IMR-90 (cell line): ENCODE results near the gene LRRC72. TPM values are rescaled to one million over a fixed set of nuclear protein-coding genes. Genes with fewer than 3 reads are reported as not detected.

Experiments
- ATAC-seq: fragments of 200-7000 bp; cut with Tn5 transposase; 2 replicates; pipeline ENCODE4 v1.9.1; 2020; ENCODE audit warnings: low read depth, mild to moderate bottlenecking, moderate library complexity
- BruUV-seq: library from RNA; stranded (reverse); fragments of 400-500 nt; replicated peaks from 2 replicates; lab custom pipeline; 2021; lab: Mats Ljungman, UMichigan
- CTCF ChIA-PET: fragments of 300-600 bp; formaldehyde crosslinking; extraction: SDS; loops from one replicate; lab custom pipeline; 2021; ENCODE audit warnings: antibody characterized with exemption; lab: Yijun Ruan, JAX
- POLR2A ChIA-PET: fragments of 300-600 bp; sonication (Branson Sonifier 250); formaldehyde crosslinking; loops from one replicate; lab custom pipeline; 2022; ENCODE audit warnings: antibody characterized with exemption; ENCODE audit not compliant: unreplicated experiment; lab: Charles Lee
- DNase-seq: peaks from one replicate; pipeline ENCODE4 v3.0.0; 2013
- H2AFZ ChIP-seq: replicated peaks from 2 replicates; pipeline ENCODE3; 2013; ENCODE audit warnings: low read length, mild to moderate bottlenecking; ENCODE audit not compliant: poor library complexity
- H2AK5ac ChIP-seq: 2 replicates; pipeline ENCODE4 v1.6.1; 2013; ENCODE audit warnings: low read depth, low read length, inconsistent platforms
- H2AK9ac ChIP-seq: replicated peaks from 2 replicates; pipeline ENCODE3; 2013; ENCODE audit warnings: mild to moderate bottlenecking, low read depth, low read length, moderate library complexity; ENCODE audit not compliant: poor library complexity
- H2BK120ac ChIP-seq: 2 replicates; pipeline ENCODE4 v1.6.1; 2013; ENCODE audit warnings: low read depth, low read length, inconsistent platforms
- H2BK15ac ChIP-seq: 3 replicates; pipeline ENCODE4 v1.6.1; 2013; ENCODE audit warnings: low read depth, low read length, inconsistent platforms
- H2BK20ac ChIP-seq: 2 replicates; pipeline ENCODE4 v1.6.1; 2013; ENCODE audit warnings: low read depth, mild to moderate bottlenecking, inconsistent platforms, low read length, moderate library complexity
- H2BK5ac ChIP-seq: 2 replicates; pipeline ENCODE4 v1.6.1; 2013; ENCODE audit warnings: mild to moderate bottlenecking, low read depth, low read length, inconsistent platforms; ENCODE audit not compliant: poor library complexity, severe bottlenecking
- H3K14ac ChIP-seq: replicated peaks from 2 replicates; pipeline ENCODE4 v1.6.1; 2013; ENCODE audit warnings: low read depth, low read length, inconsistent platforms
- H3K18ac ChIP-seq: 2 replicates; pipeline ENCODE4 v1.6.1; 2013; ENCODE audit warnings: low read depth, low read length, control low read depth
- H3K23ac ChIP-seq: 2 replicates; pipeline ENCODE4 v1.6.1; 2013; ENCODE audit warnings: low read depth, low read length, inconsistent platforms
- H3K27ac ChIP-seq: 2 replicates; pipeline ENCODE4 v1.5.1; 2013; ENCODE audit warnings: mild to moderate bottlenecking, control low read depth, low read length; ENCODE audit not compliant: insufficient read depth
- H3K27me3 ChIP-seq: 2 replicates; pipeline ENCODE4 v1.6.1; 2013; ENCODE audit warnings: low read length; ENCODE audit not compliant: control insufficient read depth, insufficient read depth
- H3K36me3 ChIP-seq: 2 replicates; pipeline ENCODE4 v1.6.1; 2013; ENCODE audit warnings: low read length, mixed read lengths; ENCODE audit not compliant: control insufficient read depth, insufficient read depth
- H3K4ac ChIP-seq: 2 replicates; pipeline ENCODE4 v1.6.1; 2013; ENCODE audit warnings: low read depth, low read length, inconsistent platforms
- H3K4me1 ChIP-seq: 2 replicates; pipeline ENCODE4 v1.6.1; 2013; ENCODE audit warnings: low read length, mixed read lengths; ENCODE audit not compliant: control insufficient read depth, insufficient read depth
- H3K4me2 ChIP-seq: 2 replicates; pipeline ENCODE4 v1.6.1; 2013; ENCODE audit warnings: low read depth, mild to moderate bottlenecking, control low read depth, low read length, moderate library complexity
- H3K4me3 ChIP-seq: 2 replicates; pipeline ENCODE4 v1.5.1; 2013; ENCODE audit warnings: low read depth, mild to moderate bottlenecking, control low read depth, low read length, moderate library complexity; ENCODE audit not compliant: insufficient read depth
- H3K56ac ChIP-seq: 2 replicates; pipeline ENCODE4 v1.6.1; 2013; ENCODE audit warnings: low read length, inconsistent platforms; ENCODE audit not compliant: insufficient read depth; ENCODE audit errors: extremely low read depth
- H3K79me1 ChIP-seq, 2 experiments: 2 replicates each; pipeline ENCODE4 v1.6.1; 2013; ENCODE audit warnings: low read length in 2 of 2, inconsistent platforms in 1 of 2, low read depth in 1 of 2
- H3K9ac ChIP-seq: 2 replicates; pipeline ENCODE4 v1.6.1; 2013; ENCODE audit warnings: low read depth, low read length, control low read depth
- H3K9me1 ChIP-seq: 2 replicates; pipeline ENCODE4 v1.6.1; 2013; ENCODE audit warnings: low read length, inconsistent platforms; ENCODE audit not compliant: insufficient read depth
- H3K9me3 ChIP-seq: 2 replicates; pipeline ENCODE4 v1.6.1; 2013; ENCODE audit warnings: low read length; ENCODE audit not compliant: control insufficient read depth, insufficient read depth
- H4K20me1 ChIP-seq: 2 replicates; pipeline ENCODE4 v1.6.1; 2013; ENCODE audit warnings: low read length, inconsistent platforms; ENCODE audit not compliant: insufficient read depth
- H4K5ac ChIP-seq: 2 replicates; pipeline ENCODE4 v1.6.1; 2013; ENCODE audit warnings: mild to moderate bottlenecking, low read depth, low read length, control low read depth
- H4K8ac ChIP-seq, 2 experiments: 2 replicates each; pipeline ENCODE4 v1.6.1; 2013; ENCODE audit warnings: low read depth in 2 of 2, low read length in 2 of 2, control low read depth in 1 of 2, inconsistent platforms in 1 of 2
- H4K91ac ChIP-seq: 2 replicates; pipeline ENCODE4 v1.6.1; 2013; ENCODE audit warnings: low read depth, low read length, inconsistent platforms; ENCODE audit not compliant: insufficient read depth
- BHLHE40 ChIP-seq: fragments of 150-350 bp; IDR thresholded peaks from 2 replicates; pipeline ENCODE4 v1.6.1; 2016; ENCODE audit warnings: mild to moderate bottlenecking, low read depth, low read length
- CEBPB ChIP-seq: IDR thresholded peaks from 2 replicates; pipeline ENCODE4 v1.6.1; 2012; ENCODE audit warnings: low read depth, low read length, improper control_type of control experiment
- CHD1 ChIP-seq: IDR thresholded peaks from 2 replicates; pipeline ENCODE4 v1.6.1; 2012; ENCODE audit warnings: low read depth, low read length, improper control_type of control experiment
- ELK1 ChIP-seq: fragments of 150-350 bp; IDR thresholded peaks from 2 replicates; pipeline ENCODE4 v1.6.1; 2016; ENCODE audit warnings: low read depth, mild to moderate bottlenecking, low read length, moderate library complexity, borderline replicate concordance
- FOS ChIP-seq: fragments of 150-350 bp; IDR thresholded peaks from 2 replicates; pipeline ENCODE4 v1.6.1; 2016; ENCODE audit warnings: low read depth, low read length
- MAFK ChIP-seq: IDR thresholded peaks from 2 replicates; pipeline ENCODE4 v1.6.1; 2012; ENCODE audit warnings: low read depth, low read length, improper control_type of control experiment
- MAZ ChIP-seq: IDR thresholded peaks from 2 replicates; pipeline ENCODE4 v1.6.1; 2012; ENCODE audit warnings: low read depth, mild to moderate bottlenecking, low read length, improper control_type of control experiment, moderate library complexity, borderline replicate concordance
- NFE2L2 ChIP-seq: fragments of 150-350 bp; IDR thresholded peaks from 2 replicates; pipeline ENCODE4 v1.6.1; 2016; ENCODE audit warnings: low read depth, mild to moderate bottlenecking, low read length
- POLR2A ChIP-seq: IDR thresholded peaks from 2 replicates; pipeline ENCODE4 v1.6.1; 2012; ENCODE audit warnings: mild to moderate bottlenecking, low read depth, low read length
- RAD21 ChIP-seq: IDR thresholded peaks from 2 replicates; pipeline ENCODE4 v1.6.1; 2012; ENCODE audit warnings: low read length, improper control_type of control experiment
- RCOR1 ChIP-seq: IDR thresholded peaks from 2 replicates; pipeline ENCODE4 v1.6.1; 2012; ENCODE audit warnings: mild to moderate bottlenecking, low read length, improper control_type of control experiment; ENCODE audit not compliant: insufficient replicate concordance
- RFX5 ChIP-seq: IDR thresholded peaks from 2 replicates; pipeline ENCODE4 v1.8.0; 2012; ENCODE audit warnings: low read depth, mild to moderate bottlenecking, low read length, moderate library complexity
- USF2 ChIP-seq: fragments of 150-350 bp; IDR thresholded peaks from 2 replicates; pipeline ENCODE4 v1.6.1; 2017; ENCODE audit warnings: mild to moderate bottlenecking, antibody characterized with exemption, low read length, low read depth
- WGBS, 2 experiments: methylation state at CpG; one replicate each; pipeline versions ENCODE4 v1.1.5 to v1.1.7; 2013; ENCODE audit warnings: missing lambda C conversion rate in 2 of 2; ENCODE audit not compliant: insufficient read length in 1 of 2; ENCODE audit errors: extremely low coverage in 2 of 2; 5-methylcytosine and 5-hydroxymethylcytosine counted together
- dilution Hi-C: fragments of 300-500 bp; cut with HindIII; formaldehyde crosslinking; loops from one replicate; pipeline ENCODE4 v1.14.3; 2018; ENCODE audit warnings: low sequenced_read_pairs; ENCODE audit not compliant: unreplicated experiment
- in situ Hi-C: fragments of 300-500 bp; cut with MboI; formaldehyde crosslinking; loops from 3 replicates; pipeline ENCODE4 v1.14.3; 2019; ENCODE audit warnings: low sequenced_read_pairs, inconsistent platforms, mixed read lengths
- intact Hi-C: fragments of 100-400 bp; cut with micrococcal nuclease; formaldehyde crosslinking; loops from 2 replicates; pipeline ENCODE4 v1.10.0; 2022
- polyA plus RNA-seq, 3 experiments: library from polyadenylated mRNA; depleted of rRNA; stranded (reverse); fragments of >200 nt; gene quantifications; 2 replicates each; pipeline ENCODE4 v1.2.3, GENCODE V29; 2012; ENCODE audit warnings: low replicate concordance in 1 of 3
- total RNA-seq: library from RNA; depleted of rRNA; stranded (reverse); fragments of >200 nt; gene quantifications from 2 replicates; pipeline ENCODE4 v1.2.3, GENCODE V29; 2012

The LRRC72 gene
- total and polyA plus RNA-seq, 2 of the 4 experiments (the other 2 are of a cell fraction) = not detected

- WGBS, 2 experiments = 100% methylated on average over 2 of the region's 3 CpGs; no CpG with 5 or more reads in 1 of the 2 experiments
- BruUV-seq = no TSS peak
Observed at GRCh38 chr7:16587129-16587528, 60.5 kb downstream of the LRRC72 start.

More at GRCh38 chr7:16587129-16587528, 60.5 kb downstream of the LRRC72 start:
- ChIA-PET POLR2A (no interaction called here), CTCF (no interaction called here)
- Histone ChIP-seq H4K8ac (no peak overlapping the region), H3K14ac (no peak overlapping the region), H2BK15ac (no peak overlapping the region), H3K9me1 (no peaks in the 10 kb centered on the region), H2BK5ac (no peak overlapping the region), H3K18ac (no peak overlapping the region), H3K23ac (no peak overlapping the region), H3K9me3 (no peaks in the 10 kb centered on the region), H4K91ac (no peak overlapping the region), H2BK120ac (no peak overlapping the region), H3K27me3 (no peaks in the 10 kb centered on the region), H2AK5ac (no peak overlapping the region), H2BK20ac (no peak overlapping the region), H4K20me1 (no peaks in the 10 kb centered on the region), H2AFZ (no peak overlapping the region), H3K36me3 (0 out of 2 replicates have a peak, but pooled peaks cover 1% of the 10 kb centered on the region), H3K4me3 (no peak overlapping the region), H3K4me1 (no peaks in the 10 kb centered on the region), H2AK9ac (no peak overlapping the region), H3K4me2 (no peak overlapping the region), H3K56ac (no peak overlapping the region), H3K79me1 (no peaks in the 10 kb centered on the region), H3K4ac (no peak overlapping the region), H3K9ac (no peak overlapping the region), H4K5ac (no peak overlapping the region), H3K27ac (no peak overlapping the region)
- dilution Hi-C loops = no loop called here
- intact Hi-C loops = no loop called here
- TF ChIP-seq ELK1 = no peak
- no peak for TF ChIP-seq RFX5
- no peak for TF ChIP-seq NFE2L2
- no peak for TF ChIP-seq RCOR1
- no peak for TF ChIP-seq USF2
- no peak for TF ChIP-seq CHD1
- TF ChIP-seq BHLHE40 = no peak
- TF ChIP-seq RAD21 = no peak
- TF ChIP-seq CEBPB = no peak
- no peak for TF ChIP-seq MAZ
- no peak for TF ChIP-seq MAFK
- TF ChIP-seq FOS = no peak
- no peak for TF ChIP-seq POLR2A
- in situ Hi-C loops = no loop called here
- no peak for ATAC-seq
- DNase-seq = no peak
